PC-3 (cell line): ENCODE data around the gene DCLRE1B. TPM values are rescaled to one million over a fixed set of nuclear protein-coding genes. Genes with fewer than 3 reads are reported as not detected.

ENCODE experiments used
- ATAC-seq: fragments of 200-7000 bp; cut with Tn5 transposase; 2 replicates; pipeline ENCODE4 v1.9.1; 2020; ENCODE audit warnings: mild to moderate bottlenecking, moderate library complexity
- BruUV-seq: library from RNA; stranded (reverse); fragments of 400-500 nt; replicated peaks from 2 replicates; lab custom pipeline; 2021; lab: Mats Ljungman, UMichigan
- CTCF ChIA-PET: fragments of 300-600 bp; sonication (Branson Sonifier 250); formaldehyde crosslinking; loops from one replicate; lab custom pipeline; 2022; ENCODE audit warnings: antibody characterized with exemption; lab: Charles Lee
- POLR2A ChIA-PET: fragments of 300-600 bp; sonication (Branson Sonifier 250); formaldehyde crosslinking; loops from one replicate; lab custom pipeline; 2022; ENCODE audit warnings: antibody characterized with exemption; ENCODE audit not compliant: unreplicated experiment; lab: Charles Lee
- DNase-seq: peaks from one replicate; pipeline ENCODE4 v3.0.0-alpha.2; 2015
- H2AFZ ChIP-seq: fragments of 300-600 bp; sonication (generic); 2 replicates; pipeline ENCODE4 v1.6.0; 2016; ENCODE audit warnings: antibody characterized with exemption, low read length
- H3F3A ChIP-seq: fragments of 300-600 bp; sonication (generic); one replicate; pipeline ENCODE4 v1.6.0; 2017; ENCODE audit warnings: antibody characterized with exemption, low read length, control low read depth, mild to moderate bottlenecking; ENCODE audit not compliant: unreplicated experiment
- H3K27ac ChIP-seq: fragments of 300-600 bp; sonication (generic); 2 replicates; pipeline ENCODE4 v1.5.1; 2016; ENCODE audit warnings: mild to moderate bottlenecking, low read length
- H3K27me3 ChIP-seq: fragments of 300-600 bp; sonication (generic); 2 replicates; pipeline ENCODE4 v1.6.1; 2016; ENCODE audit warnings: low read length, mixed read lengths
- H3K36me3 ChIP-seq: fragments of 300-600 bp; sonication (generic); 2 replicates; pipeline ENCODE4 v1.6.1; 2016; ENCODE audit warnings: low read depth, mixed run types, low read length, mixed read lengths
- H3K4me1 ChIP-seq: fragments of 300-600 bp; sonication (generic); 2 replicates; pipeline ENCODE4 v1.5.1; 2016; ENCODE audit warnings: low read length; ENCODE audit not compliant: insufficient read depth
- H3K4me2 ChIP-seq: fragments of 300-600 bp; sonication (generic); 2 replicates; pipeline ENCODE4 v1.6.0; 2016; ENCODE audit warnings: low read length
- H3K4me3 ChIP-seq: fragments of 300-600 bp; sonication (generic); 2 replicates; pipeline ENCODE4 v1.5.1; 2016; ENCODE audit warnings: mild to moderate bottlenecking, low read length, mixed read lengths
- H3K79me2 ChIP-seq: fragments of 300-600 bp; sonication (generic); 2 replicates; pipeline ENCODE4 v1.6.1; 2017; ENCODE audit warnings: low read length, mixed read lengths
- H3K9ac ChIP-seq: fragments of 300-600 bp; sonication (generic); 2 replicates; pipeline ENCODE4 v1.6.0; 2016; ENCODE audit warnings: mild to moderate bottlenecking, low read length
- H3K9me2 ChIP-seq: fragments of 300-600 bp; sonication (generic); replicated peaks from 2 replicates; pipeline ENCODE4 v1.6.1; 2016; ENCODE audit warnings: mixed run types, low read length, mixed read lengths
- H3K9me3 ChIP-seq: fragments of 300-600 bp; sonication (generic); 2 replicates; pipeline ENCODE4 v1.6.1; 2016; ENCODE audit warnings: low read length, mixed read lengths
- H4K20me1 ChIP-seq: fragments of 300-600 bp; sonication (generic); 2 replicates; pipeline ENCODE4 v1.6.1; 2016; ENCODE audit warnings: low read length, mixed read lengths
- CTCF ChIP-seq: fragments of 300-600 bp; sonication (generic); conservative IDR thresholded peaks from 2 replicates; pipeline ENCODE4 v1.5.1; 2017; ENCODE audit warnings: antibody characterized with exemption, low read depth, mild to moderate bottlenecking, low read length
- EZH2 ChIP-seq: fragments of 300-600 bp; sonication (generic); IDR thresholded peaks from one replicate; pipeline ENCODE4 v1.6.1; 2017; ENCODE audit warnings: antibody characterized with exemption, mild to moderate bottlenecking, low read length; ENCODE audit not compliant: unreplicated experiment
- EZH2phosphoT487 ChIP-seq: fragments of 300-600 bp; sonication (generic); IDR thresholded peaks from 2 replicates; pipeline ENCODE4 v1.6.1; 2018; ENCODE audit warnings: mild to moderate bottlenecking, antibody characterized with exemption, low read length, borderline replicate concordance
- intact Hi-C: fragments of 100-400 bp; cut with micrococcal nuclease; formaldehyde crosslinking; loops from 2 replicates; pipeline ENCODE4 v1.9.0; 2023
- total RNA-seq: library from RNA; depleted of rRNA; stranded (reverse); fragments of >200 nt; gene quantifications from 2 replicates; pipeline ENCODE4 v1.2.3, GENCODE V29; 2014

Gene DCLRE1B
- total RNA-seq, 1 experiment from 2014 or later: 12.6 TPM

GRCh38 chr1:113856401-113856790 lies 48.7 kb upstream of the DCLRE1B start:
- no peak overlapping the region for H3K9ac ChIP-seq
- TF ChIP-seq EZH2 (no peak), CTCF (no peak), EZH2phosphoT487 (no peak)
- H3K9me2 ChIP-seq: no peaks in the 10 kb centered on the region
- H3K4me2 ChIP-seq: no peak overlapping the region
- intact Hi-C loops: no loop called here
- H2AFZ ChIP-seq: no peak overlapping the region
- H3K4me1 ChIP-seq: peaks cover 13% of the 10 kb centered on the region
- H3K9me3 ChIP-seq: no peaks in the 10 kb centered on the region
- H4K20me1 ChIP-seq: no peaks in the 10 kb centered on the region
- H3K36me3 ChIP-seq: no peaks in the 10 kb centered on the region
- ChIA-PET POLR2A (no interaction called here), CTCF (no interaction called here)
- H3K4me3 ChIP-seq: no peak overlapping the region
- BruUV-seq: no TSS peak
- H3K79me2 ChIP-seq: no peaks in the 10 kb centered on the region
- no peak for DNase-seq
- no peaks in the 10 kb centered on the region for H3K27me3 ChIP-seq
- no peak for ATAC-seq
- H3K27ac ChIP-seq: no peak overlapping the region
- H3F3A ChIP-seq: no peaks in the 10 kb centered on the region

- TF ChIP-seq EZH2: no peak
- no peak for TF ChIP-seq CTCF
- TF ChIP-seq EZH2phosphoT487: no peak
- Histone ChIP-seq H3K9ac (no peak overlapping the region), H3K79me2 (no peaks in the 10 kb centered on the region), H3K27ac (no peak overlapping the region), H3K4me3 (no peak overlapping the region), H3K9me2 (no peaks in the 10 kb centered on the region), H2AFZ (no peak overlapping the region), H3K36me3 (no peaks in the 10 kb centered on the region), H3K27me3 (no peaks in the 10 kb centered on the region), H3K9me3 (no peaks in the 10 kb centered on the region), H3K4me1 (peaks cover 13% of the 10 kb centered on the region), H3K4me2 (no peak overlapping the region), H4K20me1 (no peaks in the 10 kb centered on the region), H3F3A (no peaks in the 10 kb centered on the region)
- CTCF ChIA-PET: no interaction called here
- intact Hi-C loops: no loop called here
- no TSS peak for BruUV-seq
- ATAC-seq (no peak), DNase-seq (no peak)
- POLR2A ChIA-PET: no interaction called here
Measured at GRCh38 chr1:113857776-113858175, 47.4 kb upstream of the DCLRE1B start.

- Histone ChIP-seq H3K27ac (no peak overlapping the region), H3K9ac (no peak overlapping the region), H3K36me3 (no peaks in the 10 kb centered on the region), H3K4me3 (no peak overlapping the region), H2AFZ (no peak overlapping the region), H3K9me3 (no peaks in the 10 kb centered on the region), H3K4me2 (no peak overlapping the region), H3K4me1 (peaks cover 13% of the 10 kb centered on the region), H3F3A (no peaks in the 10 kb centered on the region), H4K20me1 (no peaks in the 10 kb centered on the region), H3K9me2 (no peaks in the 10 kb centered on the region), H3K27me3 (no peaks in the 10 kb centered on the region), H3K79me2 (no peaks in the 10 kb centered on the region)
- ChIA-PET POLR2A (no interaction called here), CTCF (no interaction called here)
- BruUV-seq: no TSS peak
- intact Hi-C loops: no loop called here
- TF ChIP-seq EZH2 (no peak), EZH2phosphoT487 (no peak), CTCF (no peak)
- ATAC-seq (no peak), DNase-seq (no peak)
Measured at GRCh38 chr1:113858418-113858817, 46.7 kb upstream of the DCLRE1B start.
